H1 (cell line): ENCODE results near the gene FITM1. TPM values are rescaled to one million over a fixed set of nuclear protein-coding genes. Genes with fewer than 3 reads are reported as not detected.
A peak's percentile ranks its signal among the peaks of the same experiment; 100 is the strongest.

ENCODE experiments used
- CTCF ChIA-PET: fragments of 300-600 bp; sonication (Branson Sonifier 250); formaldehyde crosslinking; loops from one replicate; lab custom pipeline; 2021; ENCODE audit not compliant: partially characterized antibody; lab: Charles Lee
- POLR2A ChIA-PET: fragments of 300-600 bp; sonication (Branson Sonifier 250); formaldehyde crosslinking; loops from one replicate; lab custom pipeline; 2021; ENCODE audit warnings: inconsistent platforms; ENCODE audit not compliant: partially characterized antibody; lab: Charles Lee
- DNase-seq, 2 experiments: peaks; one replicate each; pipeline versions ENCODE4 v3.0.0 to v3.0.0-alpha.2; 2010 to 2022; ENCODE audit warnings: low spot score in 2 of 2, low read depth in 1 of 2, mixed read lengths in 1 of 2
- FAIRE-seq: peaks from 2 replicates; lab custom pipeline; 2011; peaks lifted over from hg19 to GRCh38; lab: Jason Lieb, UNC
- H2AFZ ChIP-seq: 2 replicates; pipeline ENCODE4 v1.8.1; 2012; ENCODE audit warnings: low read length, inconsistent platforms
- H2AK5ac ChIP-seq: 2 replicates; pipeline ENCODE4 v1.6.1; 2013; ENCODE audit warnings: low read depth, low read length
- H2BK120ac ChIP-seq: replicated peaks from 2 replicates; pipeline ENCODE3; 2013; ENCODE audit warnings: low read depth, low read length, inconsistent platforms
- H2BK12ac ChIP-seq: 2 replicates; pipeline ENCODE4 v1.6.1; 2013; ENCODE audit warnings: low read depth, low read length
- H2BK15ac ChIP-seq: 2 replicates; pipeline ENCODE4 v1.6.1; 2013; ENCODE audit warnings: low read length
- H2BK20ac ChIP-seq: 2 replicates; pipeline ENCODE4 v1.6.1; 2013; ENCODE audit warnings: low read length
- H2BK5ac ChIP-seq: 2 replicates; pipeline ENCODE4 v1.6.1; 2013; ENCODE audit warnings: low read depth, low read length
- H3K14ac ChIP-seq: 2 replicates; pipeline ENCODE4 v1.6.1; 2013; ENCODE audit warnings: inconsistent platforms; ENCODE audit not compliant: insufficient read length
- H3K18ac ChIP-seq: 2 replicates; pipeline ENCODE4 v1.6.1; 2013; ENCODE audit warnings: low read length; ENCODE audit errors: extremely low read depth
- H3K23ac ChIP-seq: 2 replicates; pipeline ENCODE4 v1.6.1; 2013; ENCODE audit warnings: inconsistent platforms; ENCODE audit not compliant: insufficient read length
- H3K23me2 ChIP-seq: 2 replicates; pipeline ENCODE4 v1.6.1; 2013; ENCODE audit warnings: low read depth, low read length
- H3K27ac ChIP-seq: 2 replicates; pipeline ENCODE4 v1.6.1; 2011; ENCODE audit warnings: low read depth, low read length, inconsistent platforms
- H3K27me3 ChIP-seq, 4 experiments: replicated peaks in 1 of 4; 1 replicate in 1 of 4; 2 replicates in 3 of 4; pipeline versions ENCODE4 v1.6.1 to v1.8.1; 2011 to 2013; ENCODE audit warnings: low read length in 3 of 4, mild to moderate bottlenecking in 3 of 4, inconsistent platforms in 2 of 4, mixed read lengths in 2 of 4, moderate library complexity in 1 of 4; ENCODE audit not compliant: control insufficient read depth in 3 of 4, insufficient read depth in 3 of 4; ENCODE audit errors: extremely low read depth in 1 of 4
- H3K36me3 ChIP-seq, 4 experiments: 2 replicates each; pipeline versions ENCODE4 v1.6.1 to v1.8.1; 2011 to 2013; ENCODE audit warnings: mild to moderate bottlenecking in 4 of 4, low read length in 3 of 4, moderate library complexity in 2 of 4, control low read depth in 1 of 4, inconsistent platforms in 1 of 4; ENCODE audit not compliant: insufficient read depth in 4 of 4, control insufficient read depth in 2 of 4
- H3K4ac ChIP-seq: replicated peaks from 2 replicates; pipeline ENCODE3; 2013; ENCODE audit warnings: low read length, low read depth, mixed read lengths, inconsistent platforms; ENCODE audit not compliant: insufficient read length
- H3K4me1 ChIP-seq, 4 experiments: replicated peaks in 1 of 4; 1 replicate in 1 of 4; 2 replicates in 3 of 4; pipeline versions ENCODE4 v1.6.1 to v1.8.1; 2011 to 2013; ENCODE audit warnings: low read length in 3 of 4, inconsistent platforms in 2 of 4, mixed read lengths in 1 of 4; ENCODE audit not compliant: insufficient read depth in 4 of 4, control insufficient read depth in 3 of 4
- H3K4me2 ChIP-seq, 2 experiments: 2 replicates each; pipeline versions ENCODE4 v1.6.1 to v1.8.1; 2011 to 2013; ENCODE audit warnings: low read depth in 2 of 2, low read length in 2 of 2, control low read depth in 1 of 2, inconsistent platforms in 1 of 2, mild to moderate bottlenecking in 1 of 2; ENCODE audit not compliant: insufficient read depth in 1 of 2
- H3K4me3 ChIP-seq, 4 experiments: fragments of 200-600, 300-600 bp in 1 of 4; sonication (generic), shearing (Covaris generic), sonication (Bioruptor Twin) in 1 of 4; 2 replicates each; pipeline versions ENCODE4 v1.5.1 to v1.8.1; 2011 to 2016; ENCODE audit warnings: low read length in 4 of 4, low read depth in 3 of 4, control low read depth in 2 of 4, inconsistent platforms in 2 of 4, mild to moderate bottlenecking in 2 of 4, mixed read lengths in 1 of 4, moderate library complexity in 1 of 4; ENCODE audit not compliant: insufficient read depth in 2 of 4; ENCODE audit errors: extremely low read depth in 1 of 4
- H3K56ac ChIP-seq: replicated peaks from 2 replicates; pipeline ENCODE3; 2013; ENCODE audit warnings: low read depth, mild to moderate bottlenecking, mixed read lengths, low read length, inconsistent platforms; ENCODE audit not compliant: insufficient read length
- H3K79me1 ChIP-seq: 2 replicates; pipeline ENCODE4 v1.6.1; 2013; ENCODE audit warnings: low read depth, low read length, control low read depth
- H3K79me2 ChIP-seq, 2 experiments: 2 replicates each; pipeline versions ENCODE4 v1.6.1 to v1.8.1; 2012 to 2013; ENCODE audit warnings: low read length in 2 of 2, mild to moderate bottlenecking in 2 of 2, inconsistent platforms in 1 of 2; ENCODE audit not compliant: insufficient read depth in 2 of 2, control insufficient read depth in 1 of 2
- H3K9ac ChIP-seq, 4 experiments: replicated peaks in 1 of 4; 1 replicate in 1 of 4; 2 replicates in 3 of 4; pipeline versions ENCODE4 v1.6.1 to v1.8.1; 2011 to 2013; ENCODE audit warnings: low read depth in 3 of 4, low read length in 3 of 4, control low read depth in 2 of 4, mild to moderate bottlenecking in 2 of 4, moderate library complexity in 2 of 4, inconsistent platforms in 1 of 4; ENCODE audit errors: extremely low read depth in 1 of 4
- H3K9me3 ChIP-seq, 2 experiments: 2 replicates each; pipeline versions ENCODE4 v1.6.1 to v1.8.1; 2012 to 2013; ENCODE audit warnings: mild to moderate bottlenecking in 2 of 2, moderate library complexity in 2 of 2, control low read depth in 1 of 2, inconsistent platforms in 1 of 2, low read depth in 1 of 2, low read length in 1 of 2, mixed read lengths in 1 of 2; ENCODE audit not compliant: insufficient read depth in 2 of 2
- H4K20me1 ChIP-seq, 2 experiments: replicated peaks in 1 of 2; 2 replicates each; pipeline versions ENCODE3 to v1.8.1; 2011 to 2013; ENCODE audit warnings: inconsistent platforms in 2 of 2, low read length in 2 of 2, mild to moderate bottlenecking in 1 of 2; ENCODE audit not compliant: insufficient read depth in 2 of 2, control insufficient read depth in 1 of 2
- H4K5ac ChIP-seq: 2 replicates; pipeline ENCODE4 v1.6.1; 2013; ENCODE audit warnings: low read length, low read depth, mixed read lengths, inconsistent platforms; ENCODE audit not compliant: insufficient read length
- H4K8ac ChIP-seq: 2 replicates; pipeline ENCODE4 v1.8.0; 2013; ENCODE audit warnings: mild to moderate bottlenecking, moderate library complexity, low read length, inconsistent platforms; ENCODE audit not compliant: insufficient read depth; ENCODE audit errors: extremely low read depth
- H4K91ac ChIP-seq: replicated peaks from 2 replicates; pipeline ENCODE3; 2013; ENCODE audit warnings: low read length, mixed read lengths, inconsistent platforms; ENCODE audit not compliant: insufficient read length
- BCL11A ChIP-seq, 2 experiments: IDR thresholded peaks; one replicate each; pipeline ENCODE4 v1.6.1; 2011; ENCODE audit warnings: low read depth in 2 of 2, low read length in 2 of 2, mild to moderate bottlenecking in 2 of 2
- BRCA1 ChIP-seq: IDR thresholded peaks from 2 replicates; pipeline ENCODE4 v1.6.1; 2012; ENCODE audit warnings: low read depth, low read length, improper control_type of control experiment
- CBX5 ChIP-seq: fragments of 300-800, 300-1000 bp; sonication (generic); IDR thresholded peaks from 2 replicates; pipeline ENCODE4 v1.7.1; 2016; ENCODE audit warnings: antibody characterized with exemption, low read length, low read depth
- FOSL1 ChIP-seq: IDR thresholded peaks from 2 replicates; pipeline ENCODE4 v1.6.1; 2011; ENCODE audit warnings: mild to moderate bottlenecking, low read depth, low read length, moderate library complexity; ENCODE audit not compliant: insufficient read depth
- MAFK ChIP-seq: IDR thresholded peaks from 2 replicates; pipeline ENCODE4 v1.6.1; 2012; ENCODE audit warnings: low read depth, mild to moderate bottlenecking, improper control_type of control experiment, low read length
- NRF1 ChIP-seq: IDR thresholded peaks from 2 replicates; pipeline ENCODE4 v1.6.1; 2011; ENCODE audit warnings: mild to moderate bottlenecking, low read depth, low read length, improper control_type of control experiment
- RAD21 ChIP-seq, 2 experiments: IDR thresholded peaks in 1 of 2; conservative IDR thresholded peaks in 1 of 2; 2 replicates each; pipeline ENCODE4 v1.6.1; 2011; ENCODE audit warnings: low read depth in 2 of 2, low read length in 2 of 2, improper control_type of control experiment in 1 of 2, inconsistent platforms in 1 of 2, mild to moderate bottlenecking in 1 of 2, moderate library complexity in 1 of 2
- RBBP5 ChIP-seq: IDR thresholded peaks from 2 replicates; pipeline ENCODE4 v1.7.1; 2012; ENCODE audit warnings: low read depth, mild to moderate bottlenecking, inconsistent platforms, low read length, moderate library complexity, borderline replicate concordance
- WGBS, 2 experiments: shearing (Covaris generic) in 1 of 2; methylation state at CpG; one replicate each; pipeline versions ENCODE4 v1.1.6 to v1.1.7; 2013 to 2015; ENCODE audit warnings: low lambda C conversion rate in 2 of 2, mixed read lengths in 2 of 2, inconsistent platforms in 1 of 2, low coverage in 1 of 2, missing lambda C conversion rate in 1 of 2; ENCODE audit not compliant: insufficient replicate concordance in 2 of 2, insufficient coverage in 1 of 2, insufficient read length in 1 of 2; ENCODE audit errors: extremely low coverage in 1 of 2, missing lambda C conversion rate in 1 of 2; 5-methylcytosine and 5-hydroxymethylcytosine counted together
- polyA plus RNA-seq, 7 experiments: library from polyadenylated mRNA; depleted of rRNA in 3 of 7; stranded (reverse) in 5 of 7; unstranded in 2 of 7; fragments of >200 nt in 5 of 7; fragments of 200-250 nt in 2 of 7; gene quantifications; 1 replicate in 5 of 7; 2 replicates in 1 of 7; 4 replicates in 1 of 7; pipeline versions ENCODE4 v1.2.1 to v1.2.3, GENCODE V29; 2011 to 2013; ENCODE audit warnings: missing spikeins in 2 of 7, mixed read lengths in 2 of 7
- total RNA-seq: library from RNA; stranded (reverse); fragmentation: NEBNext Ultra II Directional; extraction: Animal tissue kit (Norgen Biotek cat#: 25700); gene quantifications from 2 replicates; pipeline ENCODE4 v1.2.1, GENCODE V29; 2021

The FITM1 gene
- total and polyA plus RNA-seq, 2 of the 8 experiments (the other 6 are each of a cell fraction or from before 2014, with no cell fraction given): 0.53 to 0.76 TPM

- H3K23me2 ChIP-seq: 0 out of 2 replicates have a peak, but pooled peaks cover 2% of the 10 kb centered on the region
- no peak overlapping the region for H2AFZ ChIP-seq
- no peak overlapping the region for H3K23ac ChIP-seq
- H3K4me2 ChIP-seq: no peak overlapping the region
- FAIRE-seq (no peak), DNase-seq (no peak)
- H3K4me1 ChIP-seq: peaks cover 0 to 10% (median 2%) of the 10 kb centered on the region in 4 experiments; a peak in 3 of 7 replicates
- no peak overlapping the region for H3K14ac ChIP-seq
- 0 out of 2 replicates have a peak overlapping the region, but pooled peaks have one; percentile 3 for H4K8ac ChIP-seq
- no peak overlapping the region for H2BK20ac ChIP-seq
- H4K5ac ChIP-seq: no peak overlapping the region
- CTCF ChIA-PET: interaction anchor here (0.6 to 3.3 kb wide), 24 partner anchors 9 to 197 kb away, joined by 3 to 26 read pairs (median 6); partner anchors contain the start of genes CIDEB, DCAF11, IPO4 and NRL
- H3K4ac ChIP-seq: no peak overlapping the region
- H3K4me3 ChIP-seq: no peak overlapping the region
- no peaks in the 10 kb centered on the region for H3K79me1 ChIP-seq
- H3K18ac ChIP-seq: no peak overlapping the region
- H2BK12ac ChIP-seq: no peak overlapping the region
- H3K9me3 ChIP-seq: no peaks in the 10 kb centered on the region
- peaks cover 24 to 44% (median 38%) of the 10 kb centered on the region in 4 experiments for H3K36me3 ChIP-seq
- H2BK15ac ChIP-seq: no peak overlapping the region
- no peak for TF ChIP-seq BCL11A (IDR thresholded peaks at IDR 0.05; ENCODE audit: low read depth in 2 of 2, low read length in 2 of 2)
- no peak for TF ChIP-seq RBBP5
- TF ChIP-seq MAFK: no peak
- no peak for TF ChIP-seq NRF1
- TF ChIP-seq FOSL1: no peak
- no peak for TF ChIP-seq BRCA1
- TF ChIP-seq RAD21 (IDR thresholded peaks at IDR 0.05 in 1 of 2, conservative IDR thresholded peaks at IDR 0.05 in 1 of 2; ENCODE audit: low read depth in 2 of 2, low read length in 2 of 2): no peak
- no peak for TF ChIP-seq CBX5
- 91% methylated on average over 11 of the region's 11 CpGs; no CpG with 5 or more reads in 1 of the 2 experiments for WGBS, 2 experiments
- no peak overlapping the region for H2BK5ac ChIP-seq
- no peak overlapping the region for H2AK5ac ChIP-seq
- no peak overlapping the region for H4K91ac ChIP-seq
- H3K9ac ChIP-seq: no peak overlapping the region
- H3K27ac ChIP-seq: no peak overlapping the region
- POLR2A ChIA-PET: interaction anchor here (0.6 to 7.6 kb wide), 19 partner anchors 10 to 140 kb away, joined by 3 to 93 read pairs (median 11); partner anchors contain the start of genes CHMP4A, DCAF11, DHRS1 and EMC9
- no peak overlapping the region for H2BK120ac ChIP-seq
- H4K20me1 ChIP-seq: peaks cover 2 to 16% of the 10 kb centered on the region in 2 experiments
- H3K79me2 ChIP-seq: no peaks in the 10 kb centered on the region
- H3K27me3 ChIP-seq: no peaks in the 10 kb centered on the region; a peak in 1 of 7 replicates
- no peak overlapping the region for H3K56ac ChIP-seq
Measured at GRCh38 chr14:24159777-24160498, 29.5 kb downstream of the FITM1 start.
